Measurements from ENCODE around the gene VMP1.
A peak's percentile ranks its signal among the peaks of the same experiment; 100 is the strongest.
"Not testable (repeated sequence)": the region's sequence is repeated elsewhere in the genome, so short reads cannot be mapped to it uniquely, and the experiment has no call there.

The VMP1 gene

DNA sequence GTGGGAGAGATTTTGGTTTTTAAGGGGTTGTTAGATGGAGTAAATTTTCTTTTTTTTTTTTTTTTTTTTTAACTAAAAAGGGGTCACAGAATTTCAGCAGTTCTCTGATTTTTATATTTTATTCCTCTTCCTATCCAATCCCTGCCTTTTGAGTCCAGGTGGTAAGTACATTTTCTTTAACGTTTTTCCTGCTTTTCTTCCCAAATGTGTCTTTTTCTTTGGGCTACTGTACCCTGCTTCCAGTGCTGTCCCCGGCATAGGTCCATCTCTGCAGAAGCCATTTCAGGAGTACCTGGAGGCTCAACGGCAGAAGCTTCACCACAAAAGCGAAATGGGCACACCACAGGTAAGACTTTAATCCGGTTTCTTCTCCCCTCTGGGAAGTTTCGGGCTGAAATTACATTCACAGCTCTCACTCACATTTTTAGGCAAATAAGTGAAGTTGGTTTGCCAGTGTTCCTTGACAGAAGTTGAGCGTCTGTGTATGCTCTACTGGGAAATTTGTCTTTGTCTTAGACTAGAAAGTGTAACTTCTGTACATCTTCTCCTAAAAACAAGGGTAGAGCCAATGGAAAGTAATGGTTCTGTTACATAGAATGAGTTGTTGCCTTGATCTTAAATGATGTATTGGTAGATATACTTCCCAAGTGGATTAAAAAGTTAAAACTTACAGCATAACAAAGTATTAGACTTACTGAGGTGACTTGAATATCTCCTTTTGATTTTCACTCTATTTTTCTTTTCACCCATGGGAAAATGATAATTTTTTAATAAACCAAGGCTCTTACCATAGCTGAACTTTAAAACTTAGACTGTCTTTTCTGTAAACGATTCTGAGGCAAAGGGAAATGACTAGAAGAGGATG lies 130.8 kb downstream of the VMP1 start:
- DNase-seq (ENCODE audit: low read depth in 1 of 2, low spot score in 1 of 2) = no peak

GRCh38 chr17:59839651-59840328 lies 132.3 kb downstream of the VMP1 start:
- DNase-seq (ENCODE audit: low read depth in 1 of 2, low spot score in 1 of 2) = no peak

DNA sequence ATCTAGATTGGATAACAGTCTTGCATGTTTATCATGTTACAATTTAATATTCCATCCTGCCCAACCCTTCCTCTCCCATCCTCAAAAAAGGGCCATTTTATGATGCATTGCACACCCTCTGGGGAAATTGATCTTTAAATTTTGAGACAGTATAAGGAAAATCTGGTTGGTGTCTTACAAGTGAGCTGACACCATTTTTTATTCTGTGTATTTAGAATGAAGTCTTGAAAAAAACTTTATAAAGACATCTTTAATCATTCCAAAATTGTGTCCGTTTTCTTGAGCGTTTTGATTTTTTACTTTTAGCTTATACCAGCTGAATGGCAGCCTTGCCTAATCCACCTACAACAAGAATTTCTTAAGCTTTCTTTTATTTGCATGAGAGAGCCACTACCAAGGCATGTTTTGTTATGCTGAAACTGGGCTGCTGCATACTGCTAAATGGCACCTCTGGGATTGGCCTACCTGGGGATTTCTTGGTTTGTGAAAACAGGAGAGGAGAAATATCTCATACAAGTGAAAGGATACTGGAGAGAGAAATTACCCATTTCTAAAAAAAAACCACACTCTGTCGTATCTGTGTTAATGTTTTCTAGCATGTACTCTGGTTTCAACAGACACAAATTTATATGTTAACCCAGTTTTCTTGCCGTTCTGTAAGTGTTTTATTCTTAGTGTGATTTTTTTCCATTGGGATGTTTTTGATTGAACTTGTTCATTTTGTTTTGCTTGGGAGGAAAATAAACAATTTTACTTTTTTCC lies 133.1 kb downstream of the VMP1 start:
- no peak for DNase-seq (ENCODE audit: low read depth in 1 of 2, low spot score in 1 of 2)

- not testable (repeated sequence) for DNase-seq (ENCODE audit: low read depth in 1 of 2, low spot score in 1 of 2)
Measured at GRCh38 chr17:59841091-59841881, 133.8 kb downstream of the VMP1 start.

GRCh38 chr17:59841882-59842263 lies 134.4 kb downstream of the VMP1 start:
- DNase-seq (ENCODE audit: low read depth in 1 of 2, low spot score in 1 of 2) = not testable (repeated sequence)

- DNase-seq (ENCODE audit: low read depth in 1 of 2, low spot score in 1 of 2) = peak in 1 of 2 donors; percentile 44
Measured at GRCh38 chr17:59842901-59843652, 135.6 kb downstream of the VMP1 start.

- no peak for DNase-seq (ENCODE audit: low read depth in 1 of 2, low spot score in 1 of 2)
Measured at GRCh38 chr17:59844884-59845594, 137.6 kb downstream of the VMP1 start.

DNA sequence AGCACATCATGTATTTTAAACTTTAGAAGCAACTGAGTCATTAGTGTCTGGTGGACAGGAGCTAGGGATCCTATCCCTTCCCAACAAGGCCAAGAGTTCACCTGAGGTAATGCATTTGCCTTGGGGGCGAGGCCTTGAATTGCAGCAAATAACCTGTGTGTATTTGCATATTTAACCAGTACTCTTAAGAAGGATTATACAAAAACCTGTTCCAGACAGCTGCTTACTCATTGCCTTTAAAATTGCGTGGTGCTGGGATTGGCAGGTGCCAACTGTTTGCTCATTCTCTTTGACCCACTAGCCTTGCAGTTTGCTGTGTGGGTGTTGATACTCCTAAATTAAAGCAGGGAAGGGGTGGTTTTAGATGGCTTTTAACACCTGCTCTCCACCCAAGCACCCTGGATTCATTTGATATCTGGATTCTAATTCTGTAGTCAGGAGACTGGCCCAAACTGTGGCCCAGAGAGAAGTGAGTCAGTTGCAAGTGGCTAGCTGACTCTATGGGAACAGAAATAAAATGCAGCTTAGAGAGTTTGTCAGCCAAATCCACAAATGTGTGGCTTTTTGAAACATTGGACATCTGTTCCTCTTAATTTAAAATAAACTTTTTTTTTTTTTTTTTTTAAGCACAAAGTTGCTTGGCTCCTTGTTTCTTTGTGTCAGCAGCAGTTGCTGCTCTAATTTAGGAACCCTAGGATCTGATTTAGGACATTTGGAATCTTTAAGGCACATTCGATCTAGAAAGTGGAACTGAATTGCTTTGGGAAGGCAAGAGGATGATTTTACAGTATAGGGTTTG lies 138.3 kb downstream of the VMP1 start:
- DNase-seq (ENCODE audit: low read depth in 1 of 2, low spot score in 1 of 2) = no peak

DNA sequence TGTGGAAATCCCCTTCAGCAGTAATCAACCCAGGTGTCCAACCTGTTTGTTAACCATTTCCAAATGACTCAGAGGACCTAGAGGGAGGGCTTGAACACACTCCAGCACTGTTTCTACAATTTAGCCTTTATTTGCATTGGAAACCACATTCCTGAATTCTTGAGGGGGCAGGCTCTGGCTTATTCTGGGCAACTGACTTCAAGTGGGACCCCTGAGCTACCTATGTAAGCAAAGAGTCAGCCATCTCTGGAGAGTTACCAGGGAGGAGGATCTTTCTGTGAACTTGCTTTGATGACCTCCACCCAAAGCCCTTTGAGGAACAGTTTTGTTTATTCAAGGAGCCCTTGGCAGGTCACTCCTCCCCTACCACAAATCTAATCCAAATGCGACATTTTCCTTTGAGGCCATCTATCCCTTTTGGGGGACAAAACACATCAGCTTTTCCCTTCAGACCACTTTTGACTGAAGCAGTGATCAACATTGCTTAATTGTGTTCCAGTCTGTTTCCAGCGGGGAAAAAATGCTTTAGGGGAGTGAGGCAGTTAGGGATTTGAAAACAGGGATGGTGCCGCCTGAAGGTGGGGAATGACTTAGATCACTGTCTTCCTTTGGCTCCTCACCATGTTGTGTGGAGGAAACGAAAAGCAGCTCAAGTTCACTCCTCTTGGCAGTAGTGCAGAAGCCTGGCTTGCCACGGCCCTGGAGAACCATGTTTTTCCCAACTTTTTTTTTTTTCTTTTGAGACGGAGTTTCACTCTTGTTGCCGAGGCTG lies 139.1 kb downstream of the VMP1 start:
- no peak for DNase-seq (ENCODE audit: low read depth in 1 of 2, low spot score in 1 of 2)

GRCh38 chr17:59848385-59848668 lies 140.9 kb downstream of the VMP1 start:
- DNase-seq (ENCODE audit: low read depth in 1 of 2, low spot score in 1 of 2) = no peak

DNA sequence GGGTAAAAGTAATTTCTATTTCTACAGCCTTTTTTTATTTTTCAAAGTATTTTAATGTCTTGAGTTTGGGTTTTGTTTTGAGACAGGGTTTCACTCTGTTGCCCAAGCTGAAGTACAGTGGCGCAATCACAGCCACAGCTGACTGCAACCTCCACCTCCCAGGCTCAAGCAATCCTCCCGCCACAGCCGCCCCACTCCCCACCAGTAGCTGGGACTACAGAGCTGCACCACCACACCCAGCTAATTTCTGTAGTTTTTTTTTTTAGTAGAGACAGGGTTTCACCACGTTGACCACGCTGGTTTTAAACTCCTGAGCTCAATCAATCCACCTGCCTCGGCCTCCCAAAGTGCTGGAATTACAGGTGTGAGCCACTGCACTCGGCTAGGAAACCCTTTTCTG lies 141.3 kb downstream of the VMP1 start:
- DNase-seq (ENCODE audit: low read depth in 1 of 2, low spot score in 1 of 2) = no peak

- not testable (repeated sequence) for DNase-seq (ENCODE audit: low read depth in 1 of 2, low spot score in 1 of 2)
Measured at GRCh38 chr17:59850311-59850710, 142.9 kb downstream of the VMP1 start.

DNA sequence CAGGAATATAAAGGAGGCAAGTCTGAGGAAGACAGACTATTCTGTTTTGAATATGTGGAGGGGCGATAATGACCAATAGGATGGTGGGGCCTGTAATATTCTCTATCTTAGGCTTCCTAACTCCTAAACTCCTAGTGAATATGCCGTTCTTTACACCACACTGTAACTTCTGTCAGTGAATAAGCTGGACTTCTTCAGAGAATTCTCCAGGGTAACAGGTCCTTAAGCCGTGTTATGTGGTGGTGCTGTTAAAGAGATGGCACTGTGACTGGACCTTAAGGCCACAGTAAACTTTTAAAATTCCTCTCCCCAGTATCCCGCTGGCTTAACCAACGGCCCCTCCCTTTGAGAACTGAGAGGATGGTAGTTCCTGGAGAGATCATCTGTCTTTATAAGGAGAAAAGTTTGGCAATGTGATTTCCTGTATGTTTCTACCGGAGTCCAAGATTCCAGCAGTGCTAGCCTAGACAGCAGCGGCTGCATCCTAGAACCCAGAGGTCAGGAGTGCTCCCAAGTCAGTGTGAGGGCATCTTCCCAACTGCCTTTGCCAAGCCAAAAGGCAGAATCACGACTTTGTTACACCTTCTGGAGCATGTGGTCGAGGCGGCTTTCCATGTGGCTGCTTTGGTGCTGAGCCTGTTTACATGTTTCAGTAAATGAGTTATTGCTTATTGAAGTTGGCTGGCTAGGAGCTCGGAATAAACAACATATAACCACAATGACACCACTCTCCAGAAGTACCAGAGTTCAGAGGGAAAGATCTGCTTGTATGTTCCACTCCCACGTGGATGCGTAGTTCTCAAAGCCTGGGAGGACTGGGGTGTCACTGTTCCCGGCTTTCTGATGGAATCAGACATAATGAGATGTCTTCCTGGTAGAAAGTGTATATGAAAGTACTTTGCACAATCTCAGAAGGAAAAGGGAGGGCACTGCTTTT lies 144.3 kb downstream of the VMP1 start:
- DNase-seq (ENCODE audit: low read depth in 1 of 2, low spot score in 1 of 2) = no peak

- DNase-seq (ENCODE audit: low read depth in 1 of 2, low spot score in 1 of 2) = not testable (repeated sequence)
Measured at GRCh38 chr17:59852847-59853167, 145.4 kb downstream of the VMP1 start.

DNA sequence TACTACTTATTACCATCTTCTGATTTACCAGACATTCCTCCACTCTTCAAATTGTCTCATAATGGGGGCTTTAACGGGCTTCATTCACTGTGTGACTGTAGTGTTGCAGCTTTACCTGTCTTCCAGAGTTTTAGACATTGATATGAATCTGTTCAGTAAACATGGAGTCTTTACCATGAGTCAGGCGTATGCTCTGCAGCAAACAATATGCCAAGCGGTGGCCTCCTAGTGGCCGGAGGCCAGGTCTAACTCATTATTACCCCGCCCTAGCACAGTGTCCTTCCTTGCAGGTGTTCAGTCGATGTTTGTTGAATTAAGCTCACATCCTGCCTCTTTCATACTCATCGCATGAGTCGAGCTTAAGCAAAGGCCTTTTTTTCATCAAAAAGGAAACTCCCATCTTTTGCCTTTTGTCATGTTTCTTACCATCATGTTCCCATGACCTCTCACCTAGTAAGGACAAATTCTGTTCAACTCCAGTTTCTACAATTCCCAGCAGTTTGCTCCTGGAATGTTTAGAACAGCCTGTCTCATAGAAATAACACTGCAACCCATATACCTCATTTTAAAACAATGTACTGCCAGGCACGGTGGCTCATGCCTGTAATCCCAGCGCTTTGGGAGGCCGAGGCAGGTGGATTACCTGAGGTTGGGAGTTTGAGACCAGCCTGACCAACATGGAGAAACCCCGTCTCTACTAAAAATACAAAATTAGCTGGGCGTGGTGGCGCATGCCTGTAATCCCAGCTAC lies 145.9 kb downstream of the VMP1 start:
- peak in 1 of 2 donors; percentile 39 for DNase-seq (ENCODE audit: low read depth in 1 of 2, low spot score in 1 of 2)

GRCh38 chr17:59853919-59854729 lies 146.7 kb downstream of the VMP1 start:
- DNase-seq (ENCODE audit: low read depth in 1 of 2, low spot score in 1 of 2) = not testable (repeated sequence)

All from activated T-helper 1 cell treated with anti-CD3 and anti-CD28 coated beads, Interleukin-2, amount 50 U/mL, for 16 hours (primary cell).